Spleen (tissue), 7 donors: ENCODE data around the gene SCD5.

Experiments used
- POLR2A ChIP-seq, 3 donors: fragments of 450-650 bp; IDR thresholded peaks; one replicate each; pipeline ENCODE4 v1.5.1; 2017; ENCODE audit warnings: antibody characterized with exemption in 3 of 3, mild to moderate bottlenecking in 1 of 3
- POLR2AphosphoS5 ChIP-seq, 3 donors: sonication (generic); formaldehyde crosslinking; IDR thresholded peaks; one replicate each; pipeline ENCODE4 v1.5.1; 2017; ENCODE audit warnings: antibody characterized with exemption in 3 of 3
- TF ChIP-seq, protein P1 (sequence below), 11 experiments: fragments of 200-600 bp in 7 of 11; fragments of 450-650 bp in 4 of 11; sonication (generic) in 4 of 11; IDR thresholded peaks in 8 of 11; conservative IDR thresholded peaks in 3 of 11; 1 replicate in 7 of 11; 2 replicates in 4 of 11; pipeline versions ENCODE4 v1.4.0 to v1.8.0; 2016 to 2021; ENCODE audit warnings: antibody characterized with exemption in 11 of 11, inconsistent platforms in 4 of 11, mild to moderate bottlenecking in 1 of 11
- donor health status: DM: no; HTN: no; CAD: no; lungs with moderate emphysema.
- donor health status: DM: no; HTN: no; CAD: no.
- donor health status: DM: no; HTN: no; CAD: no.

DNA sequence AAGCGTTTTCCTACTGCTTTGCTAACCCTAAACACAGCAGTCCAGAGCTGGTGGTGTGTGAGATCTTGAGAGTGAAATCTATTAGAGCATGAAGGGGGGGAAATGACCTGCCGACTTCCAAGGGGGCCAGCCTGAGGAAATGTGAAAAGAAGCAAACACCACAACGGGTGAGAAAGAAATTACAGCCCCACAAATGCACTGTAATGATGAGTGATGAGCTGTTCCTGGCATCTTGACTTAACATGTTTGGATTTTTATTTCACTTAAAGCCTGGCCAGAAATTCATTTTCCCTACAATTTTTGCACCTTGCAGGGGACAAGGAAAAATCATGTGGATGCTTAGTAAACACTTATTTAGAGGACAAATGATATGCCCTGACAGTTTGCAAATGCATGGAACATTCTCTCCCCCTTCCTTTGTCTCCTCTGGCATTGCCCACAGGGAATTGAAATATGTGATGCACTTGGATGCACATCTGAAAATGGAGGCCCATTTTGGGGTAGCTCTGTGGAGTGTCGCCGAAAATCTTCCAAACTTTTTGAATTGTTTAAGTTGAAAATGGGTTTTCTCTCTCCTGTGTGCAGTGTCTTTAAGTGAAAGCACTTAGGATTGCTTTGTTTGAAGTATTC, 152.5 kb downstream of the SCD5 start:
- TF ChIP-seq, protein P1, sequence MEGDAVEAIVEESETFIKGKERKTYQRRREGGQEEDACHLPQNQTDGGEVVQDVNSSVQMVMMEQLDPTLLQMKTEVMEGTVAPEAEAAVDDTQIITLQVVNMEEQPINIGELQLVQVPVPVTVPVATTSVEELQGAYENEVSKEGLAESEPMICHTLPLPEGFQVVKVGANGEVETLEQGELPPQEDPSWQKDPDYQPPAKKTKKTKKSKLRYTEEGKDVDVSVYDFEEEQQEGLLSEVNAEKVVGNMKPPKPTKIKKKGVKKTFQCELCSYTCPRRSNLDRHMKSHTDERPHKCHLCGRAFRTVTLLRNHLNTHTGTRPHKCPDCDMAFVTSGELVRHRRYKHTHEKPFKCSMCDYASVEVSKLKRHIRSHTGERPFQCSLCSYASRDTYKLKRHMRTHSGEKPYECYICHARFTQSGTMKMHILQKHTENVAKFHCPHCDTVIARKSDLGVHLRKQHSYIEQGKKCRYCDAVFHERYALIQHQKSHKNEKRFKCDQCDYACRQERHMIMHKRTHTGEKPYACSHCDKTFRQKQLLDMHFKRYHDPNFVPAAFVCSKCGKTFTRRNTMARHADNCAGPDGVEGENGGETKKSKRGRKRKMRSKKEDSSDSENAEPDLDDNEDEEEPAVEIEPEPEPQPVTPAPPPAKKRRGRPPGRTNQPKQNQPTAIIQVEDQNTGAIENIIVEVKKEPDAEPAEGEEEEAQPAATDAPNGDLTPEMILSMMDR (IDR thresholded peaks at IDR 0.05 in 8 of 11, conservative IDR thresholded peaks at IDR 0.05 in 3 of 11), result no peak
- TF ChIP-seq POLR2AphosphoS5 (IDR thresholded peaks at IDR 0.05) (no peak), POLR2A (IDR thresholded peaks at IDR 0.05) (no peak)
